Fibroblast of villous mesenchyme (primary cell): Measurements from ENCODE around the gene FAN1. TPM values are rescaled to one million over a fixed set of nuclear protein-coding genes. Genes with fewer than 3 reads are reported as not detected.

Experiments
- DNase-seq: peaks from one replicate; pipeline ENCODE4 v3.0.0-alpha.2; 2010; ENCODE audit warnings: low read depth
- H3K4me3 ChIP-seq: 2 replicates; pipeline ENCODE4 v1.5.1; 2011; ENCODE audit warnings: low read depth, mild to moderate bottlenecking, low read length
- CTCF ChIP-seq: IDR thresholded peaks from 2 replicates; pipeline ENCODE4 v1.5.1; 2012; ENCODE audit warnings: low read depth, mild to moderate bottlenecking, low read length; ENCODE audit not compliant: insufficient read depth
- total RNA-seq: library from RNA; depleted of rRNA; stranded (reverse); fragments of >200 nt; gene quantifications from 2 replicates; pipeline ENCODE4 v1.2.3, GENCODE V29; 2012

FAN1 gene
- total RNA-seq, 1 donor, result 19.9 TPM

- no peak overlapping the region for H3K4me3 ChIP-seq
- no peak for DNase-seq
- TF ChIP-seq CTCF, result no peak
Observed at GRCh38 chr15:30963681-30964080, 60.0 kb downstream of the FAN1 start.

- H3K4me3 ChIP-seq, result no peak overlapping the region
- no peak for DNase-seq
- TF ChIP-seq CTCF, result no peak
Observed at GRCh38 chr15:30969724-30970123, 66.0 kb downstream of the FAN1 start.

- no peak for DNase-seq
- no peak overlapping the region for H3K4me3 ChIP-seq
- TF ChIP-seq CTCF, result no peak
Observed at GRCh38 chr15:30973379-30973778, 69.7 kb downstream of the FAN1 start.

- H3K4me3 ChIP-seq, result no peak overlapping the region
- DNase-seq, result no peak
- no peak for TF ChIP-seq CTCF
Observed at GRCh38 chr15:30974112-30974511, 70.4 kb downstream of the FAN1 start.

- no peak for DNase-seq
- TF ChIP-seq CTCF, result no peak
- no peak overlapping the region for H3K4me3 ChIP-seq
Observed at GRCh38 chr15:30978328-30978727, 74.6 kb downstream of the FAN1 start.

- no peak for DNase-seq
- TF ChIP-seq CTCF, result no peak
- no peak overlapping the region for H3K4me3 ChIP-seq
Observed at GRCh38 chr15:30979457-30979856, 75.7 kb downstream of the FAN1 start.

- H3K4me3 ChIP-seq, result no peak overlapping the region
- DNase-seq, result peak; percentile 13
- no peak for TF ChIP-seq CTCF
Observed at GRCh38 chr15:30984118-30984517, 80.4 kb downstream of the FAN1 start.
